Progenitor cell of endocrine pancreas (in vitro differentiated cells): ENCODE measurements around the gene ZFHX3. TPM values are rescaled to one million over a fixed set of nuclear protein-coding genes. Genes with fewer than 3 reads are reported as not detected.

Source experiments
- DNase-seq: peaks from one replicate; pipeline ENCODE4 v3.0.0; 2021; ENCODE audit warnings: low spot score; ENCODE audit not compliant: unreplicated experiment
- H3K27ac Mint-ChIP-seq: 2 replicates; pipeline ENCODE4 v1.8.0; 2021; ENCODE audit warnings: mild to moderate bottlenecking, moderate library complexity, mixed read lengths
- H3K27me3 Mint-ChIP-seq: 2 replicates; pipeline ENCODE4 v1.8.0; 2021; ENCODE audit warnings: mixed read lengths
- H3K36me3 Mint-ChIP-seq: 2 replicates; pipeline ENCODE4 v1.8.0; 2022; ENCODE audit warnings: mixed read lengths; ENCODE audit not compliant: insufficient read depth
- H3K4me1 Mint-ChIP-seq: 2 replicates; pipeline ENCODE4 v1.8.0; 2021; ENCODE audit warnings: low read depth, mixed read lengths
- H3K4me3 Mint-ChIP-seq: 2 replicates; pipeline ENCODE4 v1.8.0; 2021; ENCODE audit warnings: low read depth, mild to moderate bottlenecking, moderate library complexity, mixed read lengths
- H3K9me3 Mint-ChIP-seq: 2 replicates; pipeline ENCODE4 v1.8.0; 2021; ENCODE audit warnings: low read depth, mixed read lengths
- total RNA-seq: library from RNA; stranded (reverse); gene quantifications from 2 replicates; pipeline ENCODE4 v1.2.1, GENCODE V29; 2021
- TF ChIP-seq, protein P1 (sequence below): fragments of 200-600 bp; sonication (generic); IDR thresholded peaks from one replicate; pipeline ENCODE4 v1.5.0; 2021; ENCODE audit warnings: antibody characterized with exemption, mild to moderate bottlenecking; ENCODE audit not compliant: unreplicated experiment

The ZFHX3 gene
- total RNA-seq, 1 donor from 2014 or later = 54.0 TPM

GRCh38 chr16:73071131-73071940, 23.4 kb upstream of the ZFHX3 start:
- Mint-ChIP-seq H3K36me3 (no peaks in the 10 kb centered on the region), H3K4me1 (peaks cover 18% of the 10 kb centered on the region), H3K27me3 (peaks cover 51% of the 10 kb centered on the region), H3K27ac (peak overlapping the region; percentile 97), H3K4me3 (peak overlapping the region; percentile 63), H3K9me3 (no peaks in the 10 kb centered on the region)
- TF ChIP-seq, protein P1, sequence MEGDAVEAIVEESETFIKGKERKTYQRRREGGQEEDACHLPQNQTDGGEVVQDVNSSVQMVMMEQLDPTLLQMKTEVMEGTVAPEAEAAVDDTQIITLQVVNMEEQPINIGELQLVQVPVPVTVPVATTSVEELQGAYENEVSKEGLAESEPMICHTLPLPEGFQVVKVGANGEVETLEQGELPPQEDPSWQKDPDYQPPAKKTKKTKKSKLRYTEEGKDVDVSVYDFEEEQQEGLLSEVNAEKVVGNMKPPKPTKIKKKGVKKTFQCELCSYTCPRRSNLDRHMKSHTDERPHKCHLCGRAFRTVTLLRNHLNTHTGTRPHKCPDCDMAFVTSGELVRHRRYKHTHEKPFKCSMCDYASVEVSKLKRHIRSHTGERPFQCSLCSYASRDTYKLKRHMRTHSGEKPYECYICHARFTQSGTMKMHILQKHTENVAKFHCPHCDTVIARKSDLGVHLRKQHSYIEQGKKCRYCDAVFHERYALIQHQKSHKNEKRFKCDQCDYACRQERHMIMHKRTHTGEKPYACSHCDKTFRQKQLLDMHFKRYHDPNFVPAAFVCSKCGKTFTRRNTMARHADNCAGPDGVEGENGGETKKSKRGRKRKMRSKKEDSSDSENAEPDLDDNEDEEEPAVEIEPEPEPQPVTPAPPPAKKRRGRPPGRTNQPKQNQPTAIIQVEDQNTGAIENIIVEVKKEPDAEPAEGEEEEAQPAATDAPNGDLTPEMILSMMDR = no peak
- DNase-seq = peak; percentile 30

- peak overlapping the region; percentile 79 for H3K27ac Mint-ChIP-seq
- no peak for DNase-seq
- no peaks in the 10 kb centered on the region for H3K36me3 Mint-ChIP-seq
- H3K27me3 Mint-ChIP-seq = peaks cover 66% of the 10 kb centered on the region
- TF ChIP-seq, protein P1 = no peak
- no peaks in the 10 kb centered on the region for H3K9me3 Mint-ChIP-seq
- H3K4me1 Mint-ChIP-seq = peaks cover 23% of the 10 kb centered on the region
- peak overlapping the region; percentile 72 for H3K4me3 Mint-ChIP-seq
Measured at GRCh38 chr16:73069581-73070262, 21.8 kb upstream of the ZFHX3 start.

DNA sequence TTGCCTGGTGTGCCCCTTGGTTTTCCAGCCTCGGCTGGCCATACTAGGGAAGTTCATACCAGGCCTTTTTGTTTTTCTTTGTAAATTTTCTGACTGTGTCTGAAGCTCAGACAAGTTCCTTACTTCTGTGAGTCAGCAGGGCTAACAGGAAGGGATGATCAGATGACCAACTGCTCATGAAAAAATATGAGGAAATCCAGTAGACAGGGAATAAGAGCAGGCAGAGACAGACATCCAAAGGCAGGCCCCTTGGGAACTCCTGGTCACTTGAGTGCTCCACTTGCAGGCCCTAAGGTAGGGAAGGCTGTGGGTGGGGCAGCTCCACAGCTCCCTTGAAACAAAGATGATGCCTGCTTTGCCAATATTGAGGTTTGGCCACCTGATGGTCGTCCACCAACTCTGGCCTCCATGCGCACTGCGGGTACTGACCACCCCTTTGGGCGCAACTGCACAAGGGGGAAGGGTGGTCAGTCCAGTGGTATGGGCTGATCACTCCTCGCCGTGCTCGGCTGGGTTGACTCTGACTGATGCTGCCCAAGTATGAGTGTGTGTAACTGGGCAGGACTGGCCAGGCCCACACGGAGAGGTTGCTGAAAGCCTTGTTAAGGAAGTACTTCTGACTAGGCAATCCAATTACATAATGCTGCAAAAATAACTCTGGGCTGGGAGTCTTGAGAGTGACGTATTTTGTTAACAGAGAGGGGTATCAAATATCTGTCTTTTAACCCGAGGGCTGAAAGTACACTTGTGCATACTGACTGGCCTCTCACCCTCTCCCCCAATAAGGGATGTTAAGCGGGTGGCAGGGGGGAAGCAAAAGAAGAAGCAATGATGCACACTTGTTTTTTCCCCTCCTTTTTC, 20.8 kb upstream of the ZFHX3 start:
- peaks cover 28% of the 10 kb centered on the region for H3K4me1 Mint-ChIP-seq
- DNase-seq = no peak
- no peaks in the 10 kb centered on the region for H3K9me3 Mint-ChIP-seq
- TF ChIP-seq, protein P1 = no peak
- no peaks in the 10 kb centered on the region for H3K36me3 Mint-ChIP-seq
- no peak overlapping the region for H3K27ac Mint-ChIP-seq
- no peak overlapping the region for H3K4me3 Mint-ChIP-seq
- H3K27me3 Mint-ChIP-seq = peaks cover 67% of the 10 kb centered on the region

- Mint-ChIP-seq H3K4me3 (no peak overlapping the region), H3K4me1 (peaks cover 29% of the 10 kb centered on the region), H3K27ac (no peak overlapping the region), H3K27me3 (peaks cover 71% of the 10 kb centered on the region), H3K9me3 (no peaks in the 10 kb centered on the region), H3K36me3 (no peaks in the 10 kb centered on the region)
- no peak for DNase-seq
- TF ChIP-seq, protein P1 = no peak
Measured at GRCh38 chr16:73067671-73068540, 20.0 kb upstream of the ZFHX3 start.
